ENCODE results near the gene COL9A2. TPM values are rescaled to one million over a fixed set of nuclear protein-coding genes. Genes with fewer than 3 reads are reported as not detected.
A peak's percentile ranks its signal among the peaks of the same experiment; 100 is the strongest.

COL9A2 gene
- total RNA-seq, 1 donor from 2014 or later: 2.1 TPM

- TF ChIP-seq, protein P1, sequence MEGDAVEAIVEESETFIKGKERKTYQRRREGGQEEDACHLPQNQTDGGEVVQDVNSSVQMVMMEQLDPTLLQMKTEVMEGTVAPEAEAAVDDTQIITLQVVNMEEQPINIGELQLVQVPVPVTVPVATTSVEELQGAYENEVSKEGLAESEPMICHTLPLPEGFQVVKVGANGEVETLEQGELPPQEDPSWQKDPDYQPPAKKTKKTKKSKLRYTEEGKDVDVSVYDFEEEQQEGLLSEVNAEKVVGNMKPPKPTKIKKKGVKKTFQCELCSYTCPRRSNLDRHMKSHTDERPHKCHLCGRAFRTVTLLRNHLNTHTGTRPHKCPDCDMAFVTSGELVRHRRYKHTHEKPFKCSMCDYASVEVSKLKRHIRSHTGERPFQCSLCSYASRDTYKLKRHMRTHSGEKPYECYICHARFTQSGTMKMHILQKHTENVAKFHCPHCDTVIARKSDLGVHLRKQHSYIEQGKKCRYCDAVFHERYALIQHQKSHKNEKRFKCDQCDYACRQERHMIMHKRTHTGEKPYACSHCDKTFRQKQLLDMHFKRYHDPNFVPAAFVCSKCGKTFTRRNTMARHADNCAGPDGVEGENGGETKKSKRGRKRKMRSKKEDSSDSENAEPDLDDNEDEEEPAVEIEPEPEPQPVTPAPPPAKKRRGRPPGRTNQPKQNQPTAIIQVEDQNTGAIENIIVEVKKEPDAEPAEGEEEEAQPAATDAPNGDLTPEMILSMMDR (IDR thresholded peaks at IDR 0.05): no peak
- H3K36me3 Mint-ChIP-seq (ENCODE audit: unreplicated experiment): no peaks in the 10 kb centered on the region
- H3K27me3 Mint-ChIP-seq (ENCODE audit: unreplicated experiment): no peaks in the 10 kb centered on the region
- no peaks in the 10 kb centered on the region for H3K9me3 Mint-ChIP-seq (ENCODE audit: unreplicated experiment)
- H3K27ac Mint-ChIP-seq (ENCODE audit: unreplicated experiment): no peak overlapping the region
- H3K4me3 Mint-ChIP-seq (ENCODE audit: unreplicated experiment): no peak overlapping the region
- DNase-seq (ENCODE audit: extremely low spot score, unreplicated experiment): no peak
- peaks cover 14% of the 10 kb centered on the region for H3K4me1 Mint-ChIP-seq (ENCODE audit: unreplicated experiment)
These were observed 7.5 kb downstream of the COL9A2 start for GRCh38 chr1:40309374-40310128.

GRCh38 chr1:40308036-40308727 is 8.9 kb downstream of the COL9A2 start:
- no peaks in the 10 kb centered on the region for H3K27me3 Mint-ChIP-seq (ENCODE audit: unreplicated experiment)
- TF ChIP-seq, protein P1 (IDR thresholded peaks at IDR 0.05): no peak
- H3K36me3 Mint-ChIP-seq (ENCODE audit: unreplicated experiment): no peaks in the 10 kb centered on the region
- H3K27ac Mint-ChIP-seq (ENCODE audit: unreplicated experiment): no peak overlapping the region
- peaks cover 2% of the 10 kb centered on the region for H3K4me1 Mint-ChIP-seq (ENCODE audit: unreplicated experiment)
- no peak for DNase-seq (ENCODE audit: extremely low spot score, unreplicated experiment)
- no peak overlapping the region for H3K4me3 Mint-ChIP-seq (ENCODE audit: unreplicated experiment)
- H3K9me3 Mint-ChIP-seq (ENCODE audit: unreplicated experiment): no peaks in the 10 kb centered on the region

GRCh38 chr1:40307186-40307585 is 9.9 kb downstream of the COL9A2 start:
- TF ChIP-seq, protein P1 (IDR thresholded peaks at IDR 0.05): no peak
- H3K27ac Mint-ChIP-seq (ENCODE audit: unreplicated experiment): no peak overlapping the region
- H3K36me3 Mint-ChIP-seq (ENCODE audit: unreplicated experiment): no peaks in the 10 kb centered on the region
- no peaks in the 10 kb centered on the region for H3K9me3 Mint-ChIP-seq (ENCODE audit: unreplicated experiment)
- no peaks in the 10 kb centered on the region for H3K4me1 Mint-ChIP-seq (ENCODE audit: unreplicated experiment)
- no peak overlapping the region for H3K4me3 Mint-ChIP-seq (ENCODE audit: unreplicated experiment)
- no peaks in the 10 kb centered on the region for H3K27me3 Mint-ChIP-seq (ENCODE audit: unreplicated experiment)
- no peak for DNase-seq (ENCODE audit: extremely low spot score, unreplicated experiment)

- Mint-ChIP-seq H3K36me3 (ENCODE audit: unreplicated experiment) (no peaks in the 10 kb centered on the region), H3K9me3 (ENCODE audit: unreplicated experiment) (no peaks in the 10 kb centered on the region), H3K4me1 (ENCODE audit: unreplicated experiment) (no peaks in the 10 kb centered on the region), H3K4me3 (ENCODE audit: unreplicated experiment) (no peak overlapping the region), H3K27me3 (ENCODE audit: unreplicated experiment) (no peaks in the 10 kb centered on the region), H3K27ac (ENCODE audit: unreplicated experiment) (no peak overlapping the region)
- peak; percentile 63 for DNase-seq (ENCODE audit: extremely low spot score, unreplicated experiment)
- TF ChIP-seq, protein P1 (IDR thresholded peaks at IDR 0.05): no peak
These were observed 10.8 kb downstream of the COL9A2 start for GRCh38 chr1:40306296-40306695.

DNA sequence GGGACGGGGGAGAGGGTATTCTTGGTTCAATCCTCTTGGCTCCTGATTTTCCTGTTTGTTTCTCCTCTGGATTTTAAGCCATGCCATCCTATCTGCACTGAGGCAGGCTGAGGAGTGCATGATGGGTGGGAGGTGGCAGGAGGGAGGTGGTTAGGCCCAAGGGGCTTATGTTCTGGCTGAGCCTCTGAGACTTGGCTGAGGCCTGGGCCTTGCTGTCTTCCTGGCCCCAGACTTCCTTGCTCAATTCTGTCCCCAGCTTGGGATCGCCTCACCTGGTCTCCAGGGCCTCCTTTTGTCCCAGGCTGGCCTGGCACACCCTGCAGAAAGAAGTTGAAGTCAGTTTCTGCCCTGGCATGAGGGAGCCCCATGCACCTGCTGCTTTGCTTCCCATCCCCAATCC is 11.2 kb downstream of the COL9A2 start:
- peak; percentile 66 for DNase-seq (ENCODE audit: extremely low spot score, unreplicated experiment)
- no peaks in the 10 kb centered on the region for H3K36me3 Mint-ChIP-seq (ENCODE audit: unreplicated experiment)
- H3K27ac Mint-ChIP-seq (ENCODE audit: unreplicated experiment): no peak overlapping the region
- H3K27me3 Mint-ChIP-seq (ENCODE audit: unreplicated experiment): no peaks in the 10 kb centered on the region
- TF ChIP-seq, protein P1 (IDR thresholded peaks at IDR 0.05): no peak
- no peaks in the 10 kb centered on the region for H3K4me1 Mint-ChIP-seq (ENCODE audit: unreplicated experiment)
- no peaks in the 10 kb centered on the region for H3K9me3 Mint-ChIP-seq (ENCODE audit: unreplicated experiment)
- no peak overlapping the region for H3K4me3 Mint-ChIP-seq (ENCODE audit: unreplicated experiment)

Data from osteocyte (in vitro differentiated cells).